Chondrocyte (in vitro differentiated cells): ENCODE data around the gene PSMA7. TPM values are rescaled to one million over a fixed set of nuclear protein-coding genes. Genes with fewer than 3 reads are reported as not detected.

Experiments used
- DNase-seq: peaks from one replicate; pipeline ENCODE4 v3.0.0; 2021; ENCODE audit warnings: mixed read lengths, low spot score
- H3K27ac Mint-ChIP-seq: one replicate; pipeline ENCODE4 v1.8.0; 2021; ENCODE audit warnings: mild to moderate bottlenecking, moderate library complexity, mixed read lengths; ENCODE audit not compliant: unreplicated experiment
- H3K27me3 Mint-ChIP-seq: 2 replicates; pipeline ENCODE4 v1.8.0; 2021; ENCODE audit warnings: low read depth, mixed read lengths
- H3K36me3 Mint-ChIP-seq: 2 replicates; pipeline ENCODE4 v1.8.0; 2021; ENCODE audit warnings: low read depth, mixed read lengths
- H3K4me1 Mint-ChIP-seq: 2 replicates; pipeline ENCODE4 v1.8.0; 2021; ENCODE audit warnings: low read depth, mild to moderate bottlenecking, mixed read lengths
- H3K4me3 Mint-ChIP-seq: one replicate; pipeline ENCODE4 v1.8.0; 2021; ENCODE audit warnings: mild to moderate bottlenecking, moderate library complexity, mixed read lengths; ENCODE audit not compliant: unreplicated experiment
- H3K9me3 Mint-ChIP-seq: 2 replicates; pipeline ENCODE4 v1.8.0; 2021; ENCODE audit warnings: low read depth, mixed read lengths
- CTCF ChIP-seq: fragments of 200-600 bp; sonication (generic); IDR thresholded peaks from 2 replicates; pipeline ENCODE4 v1.5.0; 2021; ENCODE audit warnings: antibody characterized with exemption, mild to moderate bottlenecking, moderate library complexity
- total RNA-seq: library from RNA; stranded (reverse); gene quantifications from 3 replicates; pipeline ENCODE4 v1.2.1, GENCODE V29; 2021

The PSMA7 gene
- total RNA-seq, 1 donor from 2014 or later: 226 TPM

GRCh38 chr20:62170536-62170935 lies 27.3 kb upstream of the PSMA7 start:
- Mint-ChIP-seq H3K27me3 (no peaks in the 10 kb centered on the region), H3K9me3 (no peaks in the 10 kb centered on the region), H3K27ac (no peak overlapping the region), H3K4me1 (no peaks in the 10 kb centered on the region), H3K36me3 (peaks cover 18% of the 10 kb centered on the region), H3K4me3 (no peak overlapping the region)
- peak; percentile 62 for DNase-seq
- no peak for TF ChIP-seq CTCF

GRCh38 chr20:62168890-62169435 lies 25.8 kb upstream of the PSMA7 start:
- Mint-ChIP-seq H3K27me3 (no peaks in the 10 kb centered on the region), H3K27ac (no peak overlapping the region), H3K4me3 (no peak overlapping the region), H3K4me1 (no peaks in the 10 kb centered on the region), H3K36me3 (peaks cover 13% of the 10 kb centered on the region), H3K9me3 (no peaks in the 10 kb centered on the region)
- DNase-seq: peak; percentile 89
- TF ChIP-seq CTCF: no peak

- no peak overlapping the region for H3K4me3 Mint-ChIP-seq
- no peaks in the 10 kb centered on the region for H3K4me1 Mint-ChIP-seq
- H3K27me3 Mint-ChIP-seq: no peaks in the 10 kb centered on the region
- no peak for TF ChIP-seq CTCF
- no peaks in the 10 kb centered on the region for H3K9me3 Mint-ChIP-seq
- H3K27ac Mint-ChIP-seq: no peak overlapping the region
- DNase-seq: no peak
- peaks cover 13% of the 10 kb centered on the region for H3K36me3 Mint-ChIP-seq
Measured at GRCh38 chr20:62168061-62168460, 24.9 kb upstream of the PSMA7 start.

GRCh38 chr20:62167474-62167873 lies 24.3 kb upstream of the PSMA7 start:
- Mint-ChIP-seq H3K4me3 (no peak overlapping the region), H3K27ac (no peak overlapping the region), H3K27me3 (no peaks in the 10 kb centered on the region), H3K36me3 (peaks cover 14% of the 10 kb centered on the region), H3K4me1 (no peaks in the 10 kb centered on the region), H3K9me3 (no peaks in the 10 kb centered on the region)
- no peak for TF ChIP-seq CTCF
- no peak for DNase-seq

- H3K27me3 Mint-ChIP-seq: no peaks in the 10 kb centered on the region
- peaks cover 12% of the 10 kb centered on the region for H3K36me3 Mint-ChIP-seq
- TF ChIP-seq CTCF: no peak
- no peak overlapping the region for H3K4me3 Mint-ChIP-seq
- DNase-seq: no peak
- no peak overlapping the region for H3K27ac Mint-ChIP-seq
- H3K4me1 Mint-ChIP-seq: no peaks in the 10 kb centered on the region
- no peaks in the 10 kb centered on the region for H3K9me3 Mint-ChIP-seq
Measured at GRCh38 chr20:62165762-62166399, 22.7 kb upstream of the PSMA7 start.
